ENCODE data around the gene GARIN3. TPM values are rescaled to one million over a fixed set of nuclear protein-coding genes. Genes with fewer than 3 reads are reported as not detected.
"Not testable (repeated sequence)": the region's sequence is repeated elsewhere in the genome, so short reads cannot be mapped to it uniquely, and the experiment has no call there.

Gene GARIN3
- total RNA-seq (2014; rRNA removed; shearing (Covaris generic)), result not detected in 2 replicates

DNA sequence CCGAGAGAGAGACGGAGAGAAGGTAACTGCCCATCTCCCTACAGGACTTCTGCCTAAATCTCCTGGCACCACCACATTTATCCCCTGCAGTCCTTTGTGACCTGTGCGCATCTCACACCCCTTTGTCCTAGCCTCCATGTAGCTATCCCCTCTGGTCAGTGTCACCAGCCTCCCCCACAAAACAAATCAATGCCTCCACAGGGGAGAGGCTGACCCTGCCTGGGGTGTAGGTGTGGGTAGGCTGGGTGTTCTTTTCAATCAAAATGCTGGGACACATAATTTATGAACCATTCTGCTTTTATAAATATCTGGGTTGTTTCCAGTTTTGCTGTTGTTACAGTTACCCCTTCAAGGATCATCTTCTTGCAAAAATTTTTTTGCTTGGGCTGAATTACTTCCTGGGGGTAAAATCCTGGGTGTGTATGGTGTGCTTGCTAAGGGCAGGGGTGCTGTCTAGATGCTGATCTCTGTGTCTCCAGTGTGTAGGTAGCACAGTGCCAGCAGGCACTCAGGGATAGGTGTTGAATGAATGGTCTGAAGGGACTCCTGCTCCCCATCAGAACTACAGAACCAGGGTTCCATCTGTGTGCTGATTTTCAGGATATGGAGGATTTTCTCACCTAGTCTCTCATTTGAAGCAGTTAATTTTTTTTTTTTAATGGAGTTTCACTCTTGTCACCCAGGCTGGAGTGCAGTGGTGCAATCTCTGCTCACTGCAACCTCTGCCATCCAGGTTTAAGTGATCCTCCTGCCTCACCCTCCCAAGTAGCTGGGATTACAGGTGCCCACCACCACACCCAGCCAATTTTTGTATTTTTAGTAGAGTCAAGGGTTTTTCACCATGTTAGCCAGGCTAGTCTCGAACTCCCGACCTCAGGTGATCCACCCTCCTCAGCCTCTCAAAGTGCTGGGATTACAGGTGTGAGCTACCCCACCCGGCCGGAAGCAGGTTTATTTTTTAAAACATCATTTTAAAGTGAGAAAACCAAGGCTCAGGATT is at the start of gene GARIN3:
TSS of gene GARIN3 (minus strand) at position 51 of the 1,000 bp plus-strand sequence. CDS start 96 bp downstream, outside the sequence.
- Histone ChIP-seq H3K9me3 (replicated peaks) (no peaks in the 10 kb centered on the region), H3K27me3 (peaks cover 7% of the 10 kb centered on the region; the same call in 1 of the 2 replicates), H3K36me3 (no peaks in the 10 kb centered on the region), H3K4me3 (no peak within 1 kb of the TSS), H3K4me1 (peaks cover 5% of the 10 kb centered on the region; the same call in 1 of the 2 replicates), H3K27ac (no peak within 1 kb of the TSS)
- DNase-seq, result no peak

DNA sequence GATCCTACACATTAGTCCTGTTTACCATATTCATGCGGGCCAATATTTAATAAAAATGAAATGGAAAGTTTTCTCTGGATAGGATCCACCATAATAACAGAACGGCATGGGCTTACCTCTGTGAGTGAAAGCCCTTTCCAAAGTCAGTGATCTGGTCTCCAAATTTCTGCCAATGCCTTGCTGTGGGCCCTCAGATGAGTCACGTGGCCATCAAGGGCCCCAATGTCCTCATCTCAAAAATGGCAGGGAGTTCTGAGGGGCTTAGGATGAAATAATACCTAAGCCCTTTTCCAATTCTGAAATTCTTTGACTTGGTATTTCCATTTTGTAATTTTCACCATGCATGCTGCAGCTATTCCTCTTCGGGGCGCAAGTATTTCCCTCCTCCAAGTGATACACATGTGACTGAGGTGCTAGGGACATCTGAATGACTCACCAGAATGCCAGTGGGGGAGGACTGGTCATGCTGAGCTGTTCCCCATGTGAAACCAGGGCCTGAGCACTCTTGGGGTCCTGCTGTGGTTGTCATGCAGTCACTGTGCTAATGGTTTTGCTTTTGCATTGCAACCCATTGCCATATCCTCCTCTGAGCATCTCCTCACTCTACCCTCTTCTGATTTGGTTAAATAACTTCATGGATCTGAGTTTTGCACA is 49.6 kb upstream of the GARIN3 start:
- Histone ChIP-seq H3K27ac (no peak overlapping the region), H3K27me3 (no peaks in the 10 kb centered on the region), H3K4me1 (no peaks in the 10 kb centered on the region), H3K9me3 (replicated peaks) (no peaks in the 10 kb centered on the region), H3K4me3 (no peak overlapping the region), H3K36me3 (no peaks in the 10 kb centered on the region)
- no peak for DNase-seq

DNA sequence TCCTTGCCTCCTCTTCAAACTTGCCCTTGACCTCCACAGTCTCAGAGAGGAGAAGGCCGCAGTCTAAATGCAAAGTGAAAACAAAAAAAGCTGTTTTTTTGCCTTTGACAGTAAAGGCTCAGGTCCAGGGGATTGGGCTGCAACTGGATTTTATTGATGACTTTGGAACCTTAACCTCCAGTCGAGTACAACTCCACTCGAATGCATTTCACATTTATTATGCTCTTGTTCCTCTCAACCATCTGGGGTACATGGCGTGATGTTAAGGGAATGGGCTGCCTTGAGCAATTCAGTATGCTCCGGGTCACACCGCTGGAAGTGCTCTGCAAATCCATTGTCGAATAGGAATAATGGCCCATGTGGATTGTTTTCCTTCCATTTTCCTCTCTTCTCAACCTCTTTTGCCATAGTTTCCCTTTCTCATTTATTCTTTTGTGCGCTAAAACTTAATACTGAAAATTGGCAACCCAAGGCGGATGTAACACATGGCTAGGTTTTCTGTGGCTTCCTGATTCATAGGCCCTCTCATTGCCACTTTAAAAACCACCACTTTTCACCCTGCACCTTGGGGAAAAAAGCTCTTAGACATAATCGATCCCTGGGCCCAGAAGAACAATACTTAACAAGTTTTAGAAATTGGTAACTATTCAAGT is 48.9 kb upstream of the GARIN3 start:
- Histone ChIP-seq H3K9me3 (replicated peaks) (no peaks in the 10 kb centered on the region), H3K4me1 (no peaks in the 10 kb centered on the region), H3K27me3 (no peaks in the 10 kb centered on the region), H3K36me3 (no peaks in the 10 kb centered on the region), H3K27ac (no peak overlapping the region), H3K4me3 (no peak overlapping the region)
- DNase-seq, result no peak

DNA sequence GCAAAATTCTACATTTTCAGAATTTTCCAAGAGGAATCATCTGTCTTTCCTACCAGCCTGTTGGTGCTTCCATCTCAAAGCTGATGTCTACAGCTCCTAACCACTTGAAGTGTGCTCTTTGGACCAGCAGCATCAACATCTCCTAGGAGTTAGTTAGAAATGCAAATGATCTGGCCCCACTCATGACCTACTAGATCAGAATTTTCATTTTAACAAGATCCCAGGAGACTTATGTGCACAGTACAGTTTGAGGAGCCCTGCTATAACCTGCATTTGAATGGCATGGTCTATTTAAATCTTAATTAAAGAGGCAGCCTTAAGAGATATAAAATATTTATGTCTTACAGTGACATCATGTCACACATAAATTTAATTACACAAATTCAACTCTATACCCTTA is 48.4 kb upstream of the GARIN3 start:
- no peaks in the 10 kb centered on the region for H3K4me1 ChIP-seq
- no peaks in the 10 kb centered on the region for H3K36me3 ChIP-seq
- no peaks in the 10 kb centered on the region for H3K27me3 ChIP-seq
- H3K9me3 ChIP-seq (replicated peaks), result no peaks in the 10 kb centered on the region
- H3K4me3 ChIP-seq, result no peak overlapping the region
- no peak for DNase-seq
- H3K27ac ChIP-seq, result no peak overlapping the region

DNA sequence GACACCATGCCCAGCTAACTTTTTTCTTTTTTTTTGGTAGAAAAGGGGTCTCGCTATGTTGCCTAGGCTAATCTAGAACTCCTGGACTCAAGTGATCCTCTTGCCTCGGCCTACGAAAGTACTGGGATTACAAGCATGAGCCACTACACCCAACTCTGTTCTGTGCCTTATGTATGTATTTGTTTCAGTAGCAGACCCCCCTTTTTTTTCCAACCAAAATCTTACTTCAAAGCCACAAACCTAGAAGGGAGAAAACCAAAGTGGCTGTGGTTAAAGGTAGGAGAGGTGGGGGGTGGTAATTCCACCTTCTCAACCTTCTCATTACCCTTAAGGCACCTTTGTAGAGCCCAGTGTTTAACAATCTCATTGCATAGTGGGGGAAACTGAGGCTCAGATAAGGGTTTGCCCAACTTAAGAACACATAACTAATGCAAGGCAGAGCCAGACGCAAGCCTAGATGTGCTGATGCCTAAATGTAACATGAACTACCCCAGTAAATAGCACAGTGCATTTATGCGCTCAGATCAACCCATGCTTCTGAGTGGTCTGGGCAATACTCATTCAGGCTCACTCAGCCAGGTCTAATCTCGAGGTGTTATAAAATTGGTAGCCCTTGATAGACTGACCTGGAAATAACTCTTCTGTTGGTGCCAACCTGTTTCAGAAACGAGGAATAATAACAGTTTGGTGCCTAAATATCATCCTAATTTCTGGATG is 47.6 kb upstream of the GARIN3 start:
- Histone ChIP-seq H3K27ac (no peak overlapping the region), H3K9me3 (replicated peaks) (no peaks in the 10 kb centered on the region), H3K4me3 (no peak overlapping the region), H3K4me1 (no peaks in the 10 kb centered on the region), H3K36me3 (no peaks in the 10 kb centered on the region), H3K27me3 (no peaks in the 10 kb centered on the region)
- no peak for DNase-seq

DNA sequence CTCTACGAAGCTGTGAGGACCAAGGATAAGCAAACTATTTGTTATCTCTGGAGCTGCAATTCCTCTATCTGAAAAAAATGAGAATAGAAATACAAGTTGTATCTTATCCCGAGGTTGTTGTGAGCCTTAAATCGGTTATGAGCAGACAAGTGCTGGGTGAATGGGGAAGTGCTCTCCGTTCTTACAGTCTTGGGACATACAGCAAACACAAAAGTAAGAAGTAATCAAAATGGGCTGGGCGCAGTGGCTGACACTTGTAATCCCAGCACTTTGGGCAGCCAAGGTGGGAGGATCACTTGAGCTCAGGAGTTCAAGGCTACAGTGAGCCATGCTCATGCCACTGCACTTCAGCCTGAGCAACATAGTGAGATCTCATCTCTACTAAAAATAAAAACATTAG is 46.2 kb upstream of the GARIN3 start:
- Histone ChIP-seq H3K27ac (no peak overlapping the region), H3K4me3 (no peak overlapping the region), H3K9me3 (replicated peaks) (no peaks in the 10 kb centered on the region), H3K4me1 (no peaks in the 10 kb centered on the region), H3K27me3 (no peaks in the 10 kb centered on the region), H3K36me3 (no peaks in the 10 kb centered on the region)
- DNase-seq, result no peak

DNA sequence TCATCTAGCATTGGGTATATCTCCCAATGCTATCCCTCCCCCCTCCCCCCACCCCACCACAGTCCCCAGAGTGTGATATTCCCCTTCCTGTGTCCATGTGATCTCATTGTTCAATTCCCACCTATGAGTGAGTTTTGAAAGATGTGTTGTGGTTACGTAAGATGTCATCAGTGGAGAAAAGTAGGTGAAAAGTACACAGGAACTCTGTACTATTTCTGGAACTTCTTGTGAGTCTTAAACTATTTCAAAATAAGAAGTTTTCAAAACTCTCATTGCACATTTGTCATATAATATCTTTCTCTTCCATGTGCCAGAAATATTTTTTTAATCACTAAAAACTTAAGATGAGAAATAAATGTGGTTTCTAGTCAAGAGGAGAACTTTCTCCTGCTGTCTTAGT is 44.6 kb upstream of the GARIN3 start:
- H3K27ac ChIP-seq; H3K27me3 ChIP-seq; H3K4me3 ChIP-seq; H3K9me3 ChIP-seq (replicated peaks); H3K36me3 ChIP-seq; DNase-seq; H3K4me1 ChIP-seq: not testable (repeated sequence)

DNA sequence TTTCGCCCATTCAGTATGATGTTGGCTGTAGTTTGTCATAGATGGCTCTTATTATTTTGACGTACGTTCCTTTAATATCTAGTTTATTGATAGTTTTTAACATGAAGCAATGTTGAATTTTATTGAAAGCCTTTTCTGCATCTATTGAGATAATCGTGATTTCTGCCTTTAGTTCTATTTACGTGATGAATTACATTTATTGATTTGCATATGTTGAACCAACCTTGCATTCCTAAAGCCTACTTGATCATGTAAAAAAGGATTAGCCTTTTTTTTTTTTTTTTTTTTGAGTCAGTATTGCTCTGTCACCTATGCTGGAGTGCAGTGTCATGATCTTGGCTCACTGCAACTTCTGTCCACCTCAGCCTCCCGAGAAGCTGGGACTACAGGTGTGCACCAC is 39.6 kb upstream of the GARIN3 start:
- H3K9me3 ChIP-seq (replicated peaks), result no peaks in the 10 kb centered on the region
- H3K27ac ChIP-seq, result no peak overlapping the region
- H3K4me1 ChIP-seq, result no peaks in the 10 kb centered on the region
- DNase-seq, result no peak
- no peaks in the 10 kb centered on the region for H3K36me3 ChIP-seq
- no peak overlapping the region for H3K4me3 ChIP-seq
- no peaks in the 10 kb centered on the region for H3K27me3 ChIP-seq

DNA sequence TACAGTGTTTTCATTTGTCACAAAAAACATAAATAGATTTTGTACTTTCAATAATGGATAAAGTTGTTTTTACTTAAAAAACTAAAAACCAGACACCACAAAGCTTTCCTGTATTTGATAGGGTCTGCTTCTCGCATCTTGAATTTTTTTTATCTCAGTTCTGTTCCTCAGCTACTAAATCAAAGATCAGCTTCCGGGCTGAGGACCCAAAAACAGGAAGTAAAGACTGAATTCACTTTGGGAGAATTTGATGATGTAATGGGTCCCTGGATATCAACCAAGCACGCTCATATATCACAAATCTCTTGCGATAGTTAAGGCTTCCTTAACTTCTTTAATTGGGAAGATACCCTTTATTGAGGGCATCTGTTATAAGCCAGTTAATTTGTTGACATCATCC is 38.7 kb upstream of the GARIN3 start:
- no peaks in the 10 kb centered on the region for H3K4me1 ChIP-seq
- DNase-seq, result no peak
- H3K36me3 ChIP-seq, result no peaks in the 10 kb centered on the region
- no peak overlapping the region for H3K4me3 ChIP-seq
- H3K27ac ChIP-seq, result no peak overlapping the region
- no peaks in the 10 kb centered on the region for H3K27me3 ChIP-seq
- no peaks in the 10 kb centered on the region for H3K9me3 ChIP-seq (replicated peaks)

DNA sequence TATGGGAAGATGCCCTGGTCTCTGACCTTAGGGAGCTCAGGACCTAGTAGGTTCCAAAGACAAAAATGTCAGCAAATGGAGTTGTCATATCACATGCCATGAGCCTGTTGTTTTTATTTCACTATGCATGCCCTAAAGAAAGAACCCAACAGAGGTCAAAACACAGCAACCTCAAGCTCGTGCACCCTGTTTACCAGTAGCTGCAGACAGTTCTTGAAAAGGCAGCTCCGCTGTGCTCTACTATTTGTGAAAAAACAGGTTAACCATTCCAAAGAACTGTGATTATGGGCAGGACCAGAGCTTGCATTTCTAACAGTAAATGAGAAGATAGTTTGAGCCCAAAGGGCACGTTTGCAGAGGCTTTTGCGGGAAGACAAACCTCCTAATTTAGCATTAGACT is 37.4 kb upstream of the GARIN3 start:
- no peaks in the 10 kb centered on the region for H3K9me3 ChIP-seq (replicated peaks)
- H3K27me3 ChIP-seq, result no peaks in the 10 kb centered on the region
- no peak overlapping the region for H3K4me3 ChIP-seq
- no peak for DNase-seq
- H3K27ac ChIP-seq, result no peak overlapping the region
- H3K36me3 ChIP-seq, result no peaks in the 10 kb centered on the region
- no peaks in the 10 kb centered on the region for H3K4me1 ChIP-seq

DNA sequence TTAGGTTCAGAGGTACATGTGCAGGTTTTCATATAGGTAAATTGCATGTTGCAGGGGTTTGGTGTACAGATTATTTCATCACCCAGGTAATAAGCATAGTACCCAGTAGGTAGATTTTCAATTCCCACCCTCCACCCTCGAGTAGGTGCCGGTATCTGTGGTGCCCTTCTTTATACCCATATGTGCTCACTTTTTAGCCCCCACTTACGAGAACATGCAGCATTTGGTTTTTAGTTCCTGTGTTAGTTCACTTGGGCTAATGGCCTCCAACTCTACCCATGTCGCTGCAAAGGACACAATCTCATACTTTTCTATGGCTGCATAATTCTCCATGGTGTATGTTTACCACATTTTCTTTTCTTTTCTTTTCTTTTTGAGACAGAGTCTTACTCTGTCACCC is 35.8 kb upstream of the GARIN3 start:
- DNase-seq, result no peak
- no peak overlapping the region for H3K4me3 ChIP-seq
- H3K27me3 ChIP-seq, result no peaks in the 10 kb centered on the region
- H3K36me3 ChIP-seq, result no peaks in the 10 kb centered on the region
- no peaks in the 10 kb centered on the region for H3K4me1 ChIP-seq
- H3K9me3 ChIP-seq (replicated peaks), result no peaks in the 10 kb centered on the region
- H3K27ac ChIP-seq, result no peak overlapping the region

DNA sequence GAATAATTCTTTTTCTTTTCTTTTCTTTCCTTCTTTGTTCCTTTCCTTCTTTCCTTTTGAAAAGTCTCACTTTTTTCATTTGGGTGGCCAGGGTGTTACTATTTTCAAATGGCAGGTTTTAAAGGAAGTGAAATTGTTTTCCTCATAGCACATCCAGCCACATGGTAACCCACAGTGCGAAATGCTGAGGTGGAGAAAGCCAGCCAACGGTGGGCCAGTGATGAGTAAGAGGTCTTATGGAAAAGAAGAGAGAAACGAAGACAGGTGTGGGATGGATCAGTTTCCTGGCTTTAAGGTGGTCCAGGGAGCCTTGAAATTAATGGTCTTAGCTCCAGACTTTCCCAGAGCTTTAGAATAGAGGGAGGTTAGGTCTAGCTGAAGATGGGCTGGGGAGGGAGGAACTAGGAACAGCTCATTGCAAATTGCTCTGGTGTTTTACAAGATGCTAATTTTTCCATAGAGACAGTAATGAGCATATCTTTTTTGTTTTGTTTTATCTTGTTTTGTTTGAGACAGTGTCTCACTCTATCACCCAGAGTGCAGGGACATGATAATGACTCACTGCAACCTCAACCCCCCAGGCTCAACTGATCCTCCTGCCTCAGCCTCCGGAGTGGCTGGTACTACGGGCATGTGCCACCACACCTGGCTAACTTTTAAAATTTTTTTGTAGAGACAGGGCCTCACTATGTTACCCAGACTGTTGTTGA is 32.4 kb upstream of the GARIN3 start:
- Histone ChIP-seq H3K27ac (no peak overlapping the region), H3K9me3 (replicated peaks) (no peaks in the 10 kb centered on the region), H3K4me1 (no peaks in the 10 kb centered on the region), H3K27me3 (no peaks in the 10 kb centered on the region), H3K4me3 (no peak overlapping the region), H3K36me3 (no peaks in the 10 kb centered on the region)
- no peak for DNase-seq

DNA sequence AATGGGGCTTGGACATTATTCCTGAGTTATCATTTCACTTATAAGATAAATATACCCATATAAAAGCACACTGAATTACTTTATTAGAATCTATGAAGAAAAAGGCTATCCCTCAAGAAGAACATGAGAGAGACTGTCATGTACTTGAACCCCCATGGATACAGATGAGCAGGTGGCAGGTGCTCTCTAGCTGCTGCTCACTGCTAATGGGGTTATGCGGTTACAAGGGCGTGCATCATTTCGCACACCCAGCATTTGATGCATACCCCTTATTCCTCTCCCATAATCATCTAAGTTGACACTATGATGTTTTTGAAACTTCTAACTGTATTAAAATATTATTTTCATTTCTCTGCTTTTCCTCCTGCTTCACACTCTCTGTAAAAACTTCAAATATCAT is 31.0 kb upstream of the GARIN3 start:
- H3K9me3 ChIP-seq (replicated peaks), result no peaks in the 10 kb centered on the region

DNA sequence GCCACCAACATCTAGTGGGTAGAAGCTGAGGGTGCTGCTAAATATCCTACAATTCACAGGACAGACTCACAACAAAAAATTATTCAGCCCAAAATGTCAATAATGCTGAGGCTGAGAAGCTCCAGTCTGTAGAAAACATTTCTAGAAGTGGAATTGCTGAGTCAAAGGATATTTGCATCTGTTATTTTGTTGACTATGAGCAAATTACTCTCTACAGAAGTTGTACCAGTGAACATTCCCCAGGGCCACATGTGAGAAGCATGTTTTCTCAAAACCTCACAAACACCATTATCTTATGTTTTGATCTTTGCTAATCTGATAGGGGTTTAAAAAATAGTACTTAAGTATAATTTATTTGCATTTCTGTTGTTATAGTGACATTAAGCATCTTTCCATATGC is 30.0 kb upstream of the GARIN3 start:
- Histone ChIP-seq H3K9me3 (replicated peaks) (no peaks in the 10 kb centered on the region), H3K27me3 (no peaks in the 10 kb centered on the region), H3K4me1 (no peaks in the 10 kb centered on the region), H3K4me3 (no peak overlapping the region), H3K36me3 (no peaks in the 10 kb centered on the region), H3K27ac (no peak overlapping the region)
- no peak for DNase-seq

More for the DNA sequence above, 31.0 kb upstream of the GARIN3 start:
- no peak overlapping the region for H3K4me3 ChIP-seq
- H3K27me3 ChIP-seq, result no peaks in the 10 kb centered on the region
- no peak overlapping the region for H3K27ac ChIP-seq
- no peak for DNase-seq
- H3K36me3 ChIP-seq, result no peaks in the 10 kb centered on the region
- H3K4me1 ChIP-seq, result no peaks in the 10 kb centered on the region

Measured in SJCRH30 (cell line).